Activated CD4-positive, alpha-beta T cell treated with anti-CD3 and anti-CD28 coated beads for 48 hours (primary cell): ENCODE measurements around the gene RPH3AL.
"Not testable (repeated sequence)": the region's sequence is repeated elsewhere in the genome, so short reads cannot be mapped to it uniquely, and the experiment has no call there.

Source experiments
- DNase-seq: peaks from one replicate; pipeline ENCODE4 v3.0.0-alpha.2; 2020

RPH3AL gene

DNA sequence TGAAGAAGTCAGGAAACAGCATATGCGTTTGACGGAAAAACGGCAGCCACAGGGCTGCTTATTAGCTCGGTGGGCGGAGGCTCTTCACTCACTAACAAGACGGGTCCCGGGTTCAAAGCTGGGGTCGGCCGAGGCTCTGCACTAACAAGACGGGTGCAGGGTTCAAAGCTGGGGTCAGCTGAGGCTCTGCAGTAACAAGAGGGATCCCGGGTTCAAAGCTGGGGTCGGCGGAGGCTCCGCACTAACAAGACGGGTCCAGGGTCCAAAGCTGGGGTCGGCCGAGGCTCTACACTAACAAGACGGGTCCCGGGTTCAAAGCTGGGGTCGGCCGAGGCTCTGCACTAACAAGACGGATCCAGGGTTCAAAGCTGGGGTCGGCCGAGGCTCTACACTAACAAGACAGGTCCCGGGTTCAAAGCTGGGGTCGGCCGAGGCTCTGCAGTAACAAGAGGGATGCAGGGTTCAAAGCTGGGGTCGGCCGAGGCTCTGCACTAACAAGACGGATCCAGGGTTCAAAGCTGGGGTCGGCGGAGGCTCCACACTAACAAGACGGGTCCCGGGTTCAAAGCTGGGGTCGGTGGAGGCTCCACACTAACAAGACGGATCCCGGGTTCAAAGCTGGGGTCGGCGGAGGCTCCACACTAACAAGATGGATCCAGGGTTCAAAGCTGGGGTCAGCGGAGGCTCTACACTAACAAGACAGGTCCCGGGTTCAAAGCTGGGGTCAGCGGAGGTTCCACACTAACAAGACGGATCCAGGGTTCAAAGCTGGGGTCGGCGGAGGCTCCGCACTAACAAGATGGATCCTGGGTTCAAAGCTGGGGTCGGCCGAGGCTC, 117.4 kb downstream of the RPH3AL start:
- not testable (repeated sequence) for DNase-seq

DNA sequence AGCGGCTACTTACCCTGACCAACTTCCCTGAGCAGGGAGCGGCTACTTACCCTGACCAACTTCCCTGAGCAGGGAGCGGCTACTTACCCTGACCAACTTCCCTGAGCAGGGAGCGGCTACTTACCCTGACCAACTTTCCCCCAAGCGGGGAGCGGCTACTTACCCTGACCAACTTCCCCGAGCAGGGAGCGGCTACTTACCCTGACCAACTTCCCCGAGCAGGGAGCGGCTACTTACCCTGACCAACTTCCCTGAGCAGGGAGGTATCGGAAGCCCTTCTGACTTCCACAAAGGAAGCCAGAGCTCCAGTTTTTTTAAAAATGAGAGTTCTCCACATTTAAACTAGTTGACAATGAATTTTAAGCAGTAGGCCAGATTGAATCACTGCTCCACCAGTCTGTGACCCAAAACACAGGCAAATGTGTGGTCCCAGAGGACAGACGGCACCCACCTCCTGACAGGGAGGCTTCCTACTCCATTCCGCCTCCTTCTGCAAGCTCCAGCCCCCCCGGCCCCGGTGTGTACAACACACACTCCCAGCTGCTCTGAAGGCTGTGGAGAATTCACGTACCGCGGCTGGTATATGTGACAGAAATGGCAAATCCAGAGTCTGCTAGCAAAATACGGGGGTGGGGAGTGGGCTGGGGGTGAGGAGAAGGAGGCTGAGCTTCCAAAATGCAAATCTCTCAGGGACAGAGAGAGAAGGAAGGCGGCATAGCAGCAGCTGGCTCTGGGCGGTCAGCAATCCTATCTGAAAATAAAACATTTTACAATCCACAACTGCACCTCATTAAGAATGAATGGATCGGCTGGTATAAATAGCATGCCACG, 118.2 kb downstream of the RPH3AL start:
- DNase-seq = not testable (repeated sequence)

DNA sequence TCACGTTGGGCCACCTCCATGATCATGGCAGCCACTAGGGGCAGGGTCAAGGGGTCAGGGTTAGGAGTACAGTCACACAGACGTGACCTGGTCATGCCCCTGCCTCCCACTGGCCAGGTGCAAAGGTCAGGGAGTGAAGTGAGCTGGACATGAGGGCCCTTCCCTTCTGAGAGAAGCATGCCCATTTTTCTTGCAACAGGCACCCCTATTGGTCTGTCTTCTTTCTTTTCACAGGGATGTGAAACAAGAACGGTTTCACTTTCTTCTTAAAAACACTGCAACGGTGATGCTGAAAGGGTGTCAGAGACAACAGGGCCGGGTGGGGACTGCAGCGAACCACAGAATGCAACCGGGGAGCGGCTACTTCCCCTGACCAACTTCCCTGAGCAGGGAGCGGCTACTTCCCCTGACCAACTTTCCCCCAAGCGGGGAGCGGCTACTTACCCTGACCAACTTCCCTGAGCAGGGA, 119.1 kb downstream of the RPH3AL start:
- no peak for DNase-seq

DNA sequence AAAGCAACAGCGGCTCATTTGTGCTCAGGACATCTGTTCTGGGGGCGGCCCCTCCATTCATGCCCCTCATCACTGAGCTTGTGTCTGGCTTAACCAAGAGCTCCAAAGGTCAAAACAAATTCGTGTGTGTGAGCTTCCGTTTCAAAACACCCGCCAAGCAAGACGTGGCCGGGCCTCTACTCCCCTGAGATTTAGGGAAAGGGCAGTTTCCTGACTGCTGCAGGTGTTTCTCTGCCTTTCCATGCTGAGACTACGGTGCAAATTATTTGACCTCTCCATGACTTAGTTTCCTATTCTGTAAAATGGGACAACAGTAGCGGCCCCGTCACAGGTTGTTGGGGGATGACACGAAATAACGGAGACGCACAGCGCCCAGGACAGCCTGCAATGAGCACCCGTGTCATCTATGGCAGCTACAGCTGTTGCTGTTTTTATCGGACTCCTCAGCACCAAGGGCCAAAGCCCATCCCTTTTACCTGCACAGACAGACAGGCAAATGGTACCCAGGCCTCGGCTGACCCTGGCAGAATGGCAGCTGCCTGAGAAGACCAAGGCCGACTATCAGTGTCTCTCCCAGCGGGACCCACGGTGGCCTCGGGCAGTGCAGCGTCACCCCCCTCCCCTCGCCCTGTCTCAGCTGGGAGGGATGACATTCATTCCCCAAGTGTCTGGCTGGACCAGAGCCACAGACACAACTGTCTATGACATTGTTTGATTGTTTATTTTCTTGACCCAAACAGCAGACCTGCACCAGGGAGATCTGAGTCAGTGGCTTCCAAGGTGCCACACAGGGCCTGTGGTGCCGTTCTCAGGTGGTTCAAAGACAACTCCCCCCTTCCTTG, 120.4 kb downstream of the RPH3AL start:
- no peak for DNase-seq

DNA sequence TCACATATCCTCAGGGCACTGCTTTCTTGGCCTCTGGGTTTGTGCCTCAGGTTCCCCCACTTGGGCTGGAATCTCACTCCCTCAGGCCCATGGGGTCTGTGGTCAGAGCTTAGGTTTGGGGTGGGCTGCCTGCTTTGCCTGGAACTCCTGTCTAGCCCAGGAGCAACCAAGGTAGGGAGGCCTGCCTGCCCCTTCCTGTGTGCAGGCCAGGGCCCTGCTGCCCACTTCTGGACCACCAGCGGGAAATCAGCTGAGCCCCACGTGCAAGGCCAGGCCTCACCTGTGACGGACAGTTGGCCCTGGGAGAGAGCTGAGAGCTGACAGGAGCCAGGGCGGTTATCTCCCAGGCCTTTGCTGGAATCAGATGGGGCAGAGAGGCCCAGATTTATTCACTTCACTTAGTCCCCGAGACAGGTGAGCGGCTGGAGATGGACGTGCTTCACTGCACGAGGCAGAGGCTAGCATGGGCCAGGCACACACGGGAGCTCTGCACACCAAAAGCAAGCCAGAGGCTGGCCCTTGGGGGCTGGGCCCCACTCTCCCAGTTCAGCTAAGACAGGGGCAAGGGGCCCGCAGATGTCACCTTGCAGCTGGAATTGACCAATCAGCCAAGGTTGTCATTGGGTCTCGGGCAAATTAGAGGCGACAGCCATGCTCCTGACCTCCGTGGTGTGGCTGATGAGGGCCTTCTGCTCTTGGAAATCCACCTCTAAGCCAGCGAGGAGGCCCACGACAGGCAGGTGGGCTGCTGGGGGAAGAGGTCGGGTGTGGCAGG, 121.2 kb downstream of the RPH3AL start:
- DNase-seq = no peak

DNA sequence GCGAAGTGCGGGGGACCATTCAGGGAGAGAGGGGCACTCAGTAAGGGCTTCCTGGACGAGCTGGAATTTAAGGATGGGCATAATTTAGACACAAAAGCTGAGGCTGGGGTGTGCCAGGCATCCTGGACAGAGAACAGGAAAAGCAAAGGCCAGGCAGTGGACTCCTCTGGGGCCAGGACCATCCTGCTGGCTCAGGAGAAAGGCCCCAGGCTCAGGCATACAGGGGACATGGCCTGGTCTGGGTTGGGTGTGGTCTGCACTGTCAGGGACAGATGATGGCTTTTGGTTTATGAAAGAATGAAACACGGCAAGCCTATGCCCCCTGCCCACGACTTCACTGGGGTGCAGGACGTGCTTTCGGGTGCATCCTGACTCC, 122.2 kb downstream of the RPH3AL start:
- DNase-seq = no peak

DNA sequence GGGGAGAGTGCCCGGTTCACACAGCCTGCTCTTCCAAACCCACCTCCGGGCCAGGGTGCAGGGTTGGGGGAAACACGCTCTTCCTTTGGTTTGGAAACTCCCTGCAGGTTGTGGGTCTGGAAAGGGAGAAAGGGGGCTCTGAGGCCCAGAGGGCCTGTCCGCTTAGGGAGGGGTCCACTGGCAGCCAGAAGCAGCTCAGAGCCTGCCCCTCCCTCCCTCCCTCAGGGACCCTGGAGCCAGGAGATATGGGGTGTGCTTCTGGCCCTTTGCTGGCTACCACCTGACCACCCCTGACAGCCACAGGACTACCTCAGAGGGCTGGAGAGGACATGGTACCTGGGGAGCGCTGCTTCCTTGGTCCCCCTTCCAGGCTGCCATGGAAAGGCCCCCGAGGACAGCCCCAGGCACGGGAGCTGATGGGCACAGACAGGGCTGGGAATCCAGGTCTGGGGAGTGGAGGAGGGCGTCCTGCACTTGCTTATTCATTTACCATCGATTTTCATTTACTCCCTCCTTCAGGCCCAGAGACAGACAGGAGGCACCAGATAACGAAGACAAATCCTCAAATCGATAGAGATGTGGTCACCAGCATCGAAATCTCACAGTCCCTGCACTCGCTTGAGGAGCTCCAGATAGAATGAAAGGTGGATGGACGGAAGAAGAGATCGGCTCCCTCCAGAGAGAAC, 122.8 kb downstream of the RPH3AL start:
- no peak for DNase-seq

DNA sequence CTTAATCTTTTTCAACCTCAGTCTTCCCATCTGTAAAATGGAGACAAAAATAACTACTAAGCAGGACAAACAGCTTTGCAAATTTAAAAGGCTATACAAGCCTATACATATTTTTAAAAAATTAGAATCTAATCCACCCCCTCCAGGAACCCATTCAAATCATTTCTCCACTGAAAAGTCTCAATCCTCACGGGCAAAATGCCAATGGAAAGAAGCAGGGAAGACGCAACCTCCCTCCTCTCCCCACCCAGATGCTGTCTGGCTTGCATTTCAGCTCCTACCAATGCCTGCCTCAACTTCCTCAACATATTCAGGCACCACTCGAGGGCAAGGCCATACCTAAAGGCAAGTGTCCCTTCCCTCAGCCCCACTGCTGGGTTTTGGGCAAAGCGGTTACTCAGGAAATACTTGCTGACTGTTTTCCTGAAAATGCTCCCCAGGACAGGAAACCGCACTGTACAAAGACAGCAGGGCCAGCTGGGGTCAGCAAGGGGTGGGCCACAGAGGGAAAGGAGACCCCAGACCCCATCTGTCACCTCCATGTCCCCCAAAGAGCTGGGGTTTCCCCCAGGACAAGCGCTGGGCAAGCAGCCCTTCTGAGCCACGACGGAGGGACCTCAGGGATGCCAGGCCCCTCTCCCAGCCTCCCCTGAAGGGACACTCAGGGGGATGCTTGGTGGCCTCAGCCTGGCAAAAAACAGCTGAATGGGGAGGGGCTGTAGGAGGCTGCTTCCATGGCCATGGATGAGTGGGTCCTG, 123.5 kb downstream of the RPH3AL start:
- DNase-seq = no peak

DNA sequence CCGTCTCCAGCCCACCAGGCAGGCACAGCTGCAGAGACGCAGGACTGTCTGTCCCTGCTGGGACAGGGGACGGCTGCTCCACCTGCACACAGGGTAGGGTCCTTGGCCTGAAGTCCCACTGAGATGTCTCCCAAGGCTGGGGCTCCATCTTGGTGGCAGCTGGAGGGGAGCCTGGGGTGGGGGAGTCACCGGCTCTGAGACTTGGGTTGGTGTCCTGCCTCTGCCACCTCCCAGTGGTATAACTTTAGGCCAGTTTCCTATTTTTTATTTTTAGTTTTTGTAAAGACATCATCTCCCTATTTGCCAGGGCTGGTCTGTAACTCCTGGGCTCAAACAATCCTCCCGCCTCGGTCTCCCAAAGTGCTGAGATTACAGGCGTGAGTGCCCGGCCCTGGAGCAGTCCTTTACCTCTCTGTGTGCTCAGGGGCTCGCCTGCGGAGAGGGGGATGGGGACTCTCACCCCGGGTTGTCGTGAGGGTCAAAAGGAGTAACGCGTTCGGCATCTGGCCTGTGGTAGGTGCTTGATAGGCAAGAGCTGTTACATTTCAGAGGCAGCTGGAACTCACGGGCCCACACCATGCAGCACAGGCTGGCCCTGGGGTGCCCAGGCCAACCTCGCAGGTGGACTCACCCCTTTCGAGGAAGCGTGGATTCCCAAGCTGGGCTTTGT, 124.5 kb downstream of the RPH3AL start:
- no peak for DNase-seq

DNA sequence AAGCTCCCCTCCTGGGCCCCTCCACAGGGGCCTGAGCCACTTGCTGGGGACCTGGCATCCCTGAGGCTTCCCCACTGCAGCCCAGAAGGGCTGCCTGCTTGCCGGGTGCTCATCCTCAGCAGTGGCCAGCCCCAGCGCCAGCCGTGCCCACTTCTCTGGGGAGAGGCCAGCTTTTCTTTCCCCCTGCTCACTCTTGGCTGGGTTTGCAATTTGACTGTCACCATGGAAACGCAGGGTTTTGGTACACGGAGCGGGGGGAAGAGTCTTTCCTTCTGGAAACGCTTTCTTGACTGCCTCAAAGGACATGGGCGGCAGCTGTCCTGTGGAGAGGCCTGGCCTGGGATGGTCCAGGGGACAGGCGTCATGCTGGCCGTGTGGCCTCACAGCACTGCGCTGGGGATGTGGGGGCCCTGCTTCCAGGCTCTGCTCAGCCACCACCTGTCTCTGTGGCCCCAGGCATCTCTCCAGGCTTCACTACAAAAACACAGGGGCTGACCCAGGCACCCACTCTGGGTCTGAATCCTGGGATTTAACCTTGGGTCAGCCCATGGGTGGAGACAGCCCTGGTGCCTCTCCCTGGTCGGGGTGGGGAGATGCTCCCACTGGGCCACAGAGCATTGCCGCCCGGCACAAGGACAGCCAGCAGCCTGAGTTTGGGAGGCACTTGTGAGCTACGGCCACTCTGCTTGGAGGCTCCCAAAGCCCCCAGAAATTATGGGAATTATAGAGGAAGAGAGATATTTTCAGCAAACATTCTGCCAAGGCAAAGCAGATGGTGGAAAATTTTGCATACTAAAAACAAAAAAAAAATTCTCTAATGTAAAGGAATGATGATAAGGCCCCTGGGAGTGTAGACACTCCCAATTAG, 125.3 kb downstream of the RPH3AL start:
- no peak for DNase-seq

DNA sequence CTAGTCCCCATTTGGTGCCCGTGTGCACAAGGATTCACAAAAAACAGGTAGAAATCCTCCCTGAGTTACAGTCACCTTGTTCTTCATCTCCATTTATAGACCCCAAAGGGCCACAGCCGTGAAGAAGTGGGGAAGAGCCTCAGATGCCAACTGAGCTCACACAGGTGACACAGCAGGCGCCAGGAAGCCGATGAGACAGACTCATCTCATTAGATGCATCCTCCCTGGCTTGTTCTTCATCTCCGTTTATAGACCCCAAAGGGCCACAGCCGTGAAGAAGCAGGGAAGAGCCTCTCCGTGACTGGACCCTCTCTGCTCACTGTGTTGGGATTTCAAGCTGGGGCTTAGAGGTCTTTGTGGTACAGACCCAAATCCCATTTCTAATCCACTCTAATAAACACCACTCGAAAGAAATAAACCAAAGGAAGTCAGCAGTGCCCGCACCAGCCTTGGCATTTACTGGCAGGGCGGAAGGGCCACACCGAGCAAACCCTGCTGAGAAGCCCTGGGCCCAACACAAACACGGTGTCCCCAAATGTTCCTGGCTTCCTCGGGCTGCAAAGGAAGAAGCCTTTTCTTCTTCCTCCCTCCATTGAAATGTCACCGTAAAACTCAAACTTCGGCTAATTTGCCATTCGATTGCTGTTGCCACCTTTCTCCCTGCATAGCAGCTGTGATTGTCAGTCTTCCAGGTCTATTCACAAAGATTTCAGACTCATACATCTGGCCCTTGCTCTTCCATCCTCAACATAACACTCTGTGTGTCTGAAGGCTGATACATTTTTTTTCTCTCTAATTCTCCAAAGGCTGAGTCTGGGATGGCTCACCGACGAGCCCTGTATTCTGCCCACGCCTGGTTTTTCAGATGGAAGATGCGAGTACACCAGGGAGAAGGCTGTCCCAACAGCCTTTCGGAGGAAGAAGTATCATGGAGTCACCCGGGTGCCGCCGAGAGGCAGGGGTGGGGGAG, 126.2 kb downstream of the RPH3AL start:
- no peak for DNase-seq

DNA sequence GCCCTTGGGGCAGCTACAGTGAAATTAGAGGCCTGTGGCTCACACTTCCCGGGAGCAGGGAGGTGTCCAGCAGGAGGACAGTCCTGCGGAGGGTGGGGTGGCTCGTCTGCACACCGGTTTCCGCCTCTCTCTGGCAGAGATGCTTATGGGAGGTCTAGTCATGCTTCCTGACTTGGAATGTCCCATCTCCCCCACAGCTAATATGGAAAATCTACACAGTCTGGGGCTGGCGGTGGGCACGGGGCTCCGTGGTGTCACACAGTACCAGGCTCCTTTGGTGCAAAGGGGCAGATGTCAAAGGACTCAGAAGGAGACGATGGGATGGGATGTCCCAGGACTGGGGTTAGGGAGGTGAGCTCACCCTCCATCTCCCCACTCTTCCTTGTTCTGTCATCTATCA, 127.1 kb downstream of the RPH3AL start:
- no peak for DNase-seq

DNA sequence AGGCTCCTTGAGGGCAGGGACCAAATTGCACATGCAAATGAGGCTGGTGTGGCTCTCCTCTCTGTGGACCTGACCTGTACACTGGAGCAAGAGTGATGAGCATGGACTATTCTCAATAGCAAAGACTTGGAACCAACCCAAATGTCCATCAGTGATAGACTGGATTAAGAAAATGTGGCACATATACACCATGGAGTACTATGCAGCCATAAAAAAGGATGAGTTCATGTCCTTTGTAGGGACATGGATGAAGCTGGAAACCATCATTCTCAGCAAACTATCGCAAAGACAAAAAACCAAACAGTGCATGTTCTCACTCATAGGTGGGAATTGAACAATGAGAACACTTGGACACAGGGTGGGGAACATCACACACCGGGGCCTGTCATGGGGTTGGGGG, 128.0 kb downstream of the RPH3AL start:
- not testable (repeated sequence) for DNase-seq

DNA sequence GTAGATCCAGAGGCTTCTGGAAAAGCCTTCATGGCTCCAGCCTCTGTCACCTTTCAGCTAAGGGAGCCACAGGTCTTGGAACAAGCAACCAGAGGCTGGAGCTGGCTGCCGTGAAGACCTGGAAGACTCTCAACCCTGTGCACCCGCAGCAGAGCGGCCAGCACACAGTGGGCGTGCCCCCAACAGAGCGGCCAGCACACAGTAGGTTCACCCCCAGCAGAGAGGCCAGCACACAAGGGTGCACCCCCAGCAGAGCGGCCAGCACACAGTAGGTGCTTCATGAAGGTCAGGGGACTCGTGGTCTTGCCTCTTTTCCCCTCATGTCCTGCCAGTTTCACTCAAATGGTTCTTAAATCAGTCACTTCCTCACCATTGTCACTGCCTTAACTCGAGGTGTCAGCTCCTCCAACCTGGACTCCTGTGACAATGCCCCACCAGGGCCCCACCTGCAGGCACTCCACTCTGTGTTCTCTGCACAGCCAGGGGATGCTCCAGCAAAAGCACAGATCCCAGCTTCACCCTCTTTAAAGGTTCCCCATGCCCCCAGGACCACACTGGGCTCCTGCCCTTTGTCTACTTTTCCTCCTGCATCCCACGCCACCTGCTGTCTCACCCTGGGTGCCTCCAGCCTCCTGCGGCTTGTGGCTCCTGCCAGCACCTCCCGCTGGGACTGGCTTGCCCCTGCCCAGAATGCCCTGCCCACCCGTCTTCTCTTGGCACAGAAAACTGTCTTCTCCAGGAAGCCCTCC, 128.7 kb downstream of the RPH3AL start:
- no peak for DNase-seq

DNA sequence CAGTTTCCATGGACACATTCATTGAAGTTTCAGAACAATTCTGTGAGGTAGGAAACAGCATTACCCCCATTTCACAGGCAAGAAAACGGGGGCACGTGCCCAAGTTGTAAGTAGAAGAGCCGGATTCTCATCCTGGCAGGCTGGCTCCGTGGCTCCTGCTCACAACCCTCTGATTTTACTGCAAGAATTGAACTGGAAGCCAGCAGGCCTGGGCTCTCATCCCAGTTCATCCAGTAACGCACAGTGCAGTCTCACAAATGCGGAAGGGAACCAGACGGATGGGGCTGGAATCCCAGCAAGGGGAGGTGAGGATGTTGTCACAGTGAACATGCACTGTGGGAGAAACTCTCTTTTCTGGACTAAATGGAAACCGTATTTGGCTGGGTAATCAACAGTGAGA, 130.4 kb downstream of the RPH3AL start:
- no peak for DNase-seq

DNA sequence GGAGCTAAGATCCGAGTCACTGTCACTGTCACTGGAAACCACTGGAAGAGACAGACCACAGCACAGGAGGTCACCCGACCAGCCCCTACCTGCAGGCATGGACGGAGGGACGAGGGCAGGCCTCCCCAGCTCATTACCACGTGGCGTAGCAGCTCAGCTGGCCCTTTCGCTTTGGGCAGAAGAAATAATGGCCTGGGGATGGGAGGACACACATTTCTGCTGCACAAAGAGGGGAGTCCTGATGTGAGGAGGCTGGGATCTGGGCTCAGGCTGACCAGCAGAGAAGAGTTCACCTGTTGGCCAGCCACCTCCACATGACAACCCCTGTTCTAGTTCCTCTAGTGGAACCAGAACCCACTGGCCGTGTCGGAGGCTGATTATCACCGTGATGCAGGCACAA, 132.9 kb downstream of the RPH3AL start:
- no peak for DNase-seq

DNA sequence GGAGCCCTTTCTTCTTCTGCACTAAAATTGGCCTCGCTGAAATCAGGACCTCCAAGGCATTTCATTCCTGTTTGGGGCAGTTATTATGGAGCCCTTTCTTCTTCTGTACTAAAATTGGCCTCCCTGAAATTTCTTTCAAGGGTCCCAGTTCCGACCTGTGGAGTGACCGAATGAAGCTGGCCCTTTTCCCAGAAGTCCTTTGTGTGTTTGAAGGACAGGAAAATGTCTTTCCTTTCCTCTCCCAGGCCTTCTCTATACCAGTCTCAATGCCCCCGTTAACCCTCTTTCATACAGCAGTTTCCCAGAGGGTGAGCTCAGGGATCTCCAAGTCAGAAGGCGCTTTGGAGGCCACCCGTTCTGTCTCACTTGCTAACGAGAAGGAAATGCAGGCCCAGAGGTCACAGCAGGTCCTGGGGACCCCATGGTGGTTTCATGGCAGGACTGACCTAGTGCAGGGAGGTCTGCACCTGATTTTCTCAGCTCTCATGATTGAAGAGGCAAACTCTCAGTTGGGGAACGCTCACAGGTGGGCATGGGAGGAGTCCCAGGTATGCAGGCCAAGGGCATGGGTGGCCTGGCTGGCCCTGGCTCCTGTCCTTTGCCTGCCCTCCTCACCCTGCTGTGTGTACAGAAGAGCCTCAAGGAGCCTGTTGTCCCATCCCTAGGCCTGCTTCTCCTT, 134.0 kb downstream of the RPH3AL start:
- DNase-seq = no peak
